HG02642 (cell line): ENCODE results near the gene LSM8.
"Not testable (repeated sequence)": the region's sequence is repeated elsewhere in the genome, so short reads cannot be mapped to it uniquely, and the experiment has no call there.

Source experiments
- ATAC-seq: cut with Tn5 transposase; IDR thresholded peaks from one replicate; pipeline ENCODE4 v1.9.1; 2021; ENCODE audit warnings: mild to moderate bottlenecking; ENCODE audit not compliant: unreplicated experiment, poor library complexity

The LSM8 gene

DNA sequence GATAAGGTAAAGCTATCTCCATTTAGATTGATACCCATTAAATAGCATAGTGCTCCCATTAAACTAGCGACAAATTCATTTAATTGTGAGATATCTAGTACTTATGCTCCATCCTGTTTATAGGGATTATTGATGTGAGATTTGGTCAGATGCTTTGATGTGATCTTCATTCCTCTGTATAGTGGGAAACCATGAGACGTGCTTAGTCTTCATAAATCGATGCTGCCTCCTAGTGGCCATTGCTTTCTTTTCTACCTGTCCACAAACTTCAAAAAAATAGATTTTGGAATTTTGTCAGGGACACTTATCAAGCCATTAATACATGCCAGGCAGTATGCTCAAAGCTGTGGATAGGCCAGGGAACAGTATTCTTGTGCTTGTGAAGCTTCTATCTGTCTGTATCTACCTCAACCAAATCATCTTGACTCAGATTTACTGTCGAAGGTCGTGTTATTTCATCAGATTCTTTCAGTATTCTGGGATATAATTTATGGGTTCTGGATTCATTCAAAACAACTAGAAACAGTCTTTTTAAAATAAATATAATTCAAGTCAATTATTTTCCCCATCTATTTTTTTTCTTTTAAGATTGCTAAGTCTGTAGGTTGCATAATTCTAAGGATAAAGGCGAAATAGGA, 12.0 kb downstream of the LSM8 start:
- ATAC-seq = peak; percentile 83

DNA sequence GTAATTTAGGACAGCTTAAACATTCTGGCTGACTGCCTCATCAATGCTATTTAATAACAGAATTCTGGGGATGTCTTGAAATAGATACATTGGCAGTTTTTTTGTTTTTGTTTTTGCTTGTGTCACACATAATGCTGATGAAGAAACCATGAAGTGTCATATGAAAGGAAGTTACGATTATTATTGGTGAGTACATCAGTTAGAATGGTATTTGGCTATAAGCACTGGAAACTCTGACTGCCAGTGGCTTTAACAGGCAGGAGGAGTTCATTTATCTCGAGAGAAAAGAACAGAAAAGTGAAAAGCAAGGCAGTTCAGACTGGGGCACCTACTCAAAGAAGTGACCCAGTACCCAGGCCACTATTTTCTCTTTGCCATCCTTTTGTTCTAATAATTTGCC, 18.1 kb downstream of the LSM8 start:
- ATAC-seq = no peak

DNA sequence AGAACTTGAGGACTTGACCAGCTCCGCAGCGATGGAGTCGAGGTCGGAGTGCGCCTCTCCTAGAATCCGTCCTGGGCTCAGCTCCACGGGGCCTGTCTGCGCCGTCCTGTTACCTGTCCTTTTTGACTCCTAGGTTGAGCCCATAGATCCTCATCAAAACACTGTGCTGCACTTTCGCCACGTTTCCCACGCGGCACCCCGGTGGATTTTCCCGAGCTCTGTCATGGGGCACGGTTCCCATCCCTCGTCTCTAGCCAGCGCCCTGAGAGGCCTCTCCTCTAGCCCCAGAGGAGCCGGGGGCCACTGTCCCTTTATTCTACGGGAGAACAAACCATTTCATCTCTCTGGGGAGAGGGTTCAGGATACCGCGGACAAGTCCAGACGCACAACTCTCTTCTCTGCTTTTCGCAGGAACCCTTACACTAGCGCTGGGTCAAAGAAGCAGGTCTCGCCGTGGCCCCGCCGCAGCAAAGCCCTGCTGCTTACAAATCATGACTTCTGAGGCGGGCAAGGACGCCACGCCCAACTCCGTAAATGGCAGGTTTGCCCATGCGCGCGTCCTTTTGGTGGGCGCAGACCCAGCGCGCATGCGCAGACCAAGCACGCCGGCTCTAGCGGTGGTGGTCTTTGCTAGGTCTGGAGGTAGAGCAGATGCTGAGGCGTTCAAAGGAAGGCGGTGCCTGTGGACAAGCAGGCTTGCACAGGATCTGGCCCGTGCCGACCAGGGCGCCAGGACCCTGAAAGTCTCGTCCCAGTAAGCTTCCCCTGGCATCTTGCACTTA, 30.3 kb downstream of the LSM8 start:
- peak; percentile 98 for ATAC-seq

DNA sequence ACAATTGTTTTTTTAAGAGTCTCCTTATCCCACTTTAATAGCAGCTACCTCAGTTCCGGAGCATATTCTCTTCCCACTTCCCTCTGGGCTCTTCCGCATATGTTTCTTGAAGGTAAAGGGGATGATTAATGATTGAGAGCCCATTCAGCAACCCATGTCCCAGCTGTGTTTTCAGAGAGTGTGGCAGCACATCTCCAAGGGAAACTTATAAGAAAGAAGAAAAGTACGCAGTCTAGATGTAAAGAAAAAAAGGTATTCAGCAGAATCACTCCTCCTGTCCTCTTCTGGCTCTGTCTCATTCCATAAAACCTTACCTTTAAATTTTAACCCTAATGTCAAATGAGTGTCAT, 30.8 kb downstream of the LSM8 start:
- ATAC-seq = no peak

DNA sequence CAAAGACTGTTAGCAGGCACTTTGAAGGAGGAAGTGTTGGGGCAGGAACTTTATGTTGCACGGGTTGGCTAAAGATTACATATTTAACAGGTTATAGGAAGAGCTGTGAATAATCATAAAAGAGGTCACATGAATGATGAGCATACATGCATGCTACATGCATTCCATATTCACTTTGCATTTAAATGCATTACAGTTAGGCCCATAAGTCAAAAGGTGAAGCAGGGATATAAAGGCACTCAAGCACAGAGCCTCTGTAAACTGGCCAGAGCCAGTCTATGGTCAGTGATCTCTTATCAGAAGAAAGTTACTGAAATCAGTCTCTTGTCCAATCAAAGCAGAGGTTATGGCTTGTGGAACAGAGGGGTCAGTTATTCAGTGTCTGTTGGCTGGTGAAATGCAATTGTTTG, 33.3 kb downstream of the LSM8 start:
- no peak for ATAC-seq

DNA sequence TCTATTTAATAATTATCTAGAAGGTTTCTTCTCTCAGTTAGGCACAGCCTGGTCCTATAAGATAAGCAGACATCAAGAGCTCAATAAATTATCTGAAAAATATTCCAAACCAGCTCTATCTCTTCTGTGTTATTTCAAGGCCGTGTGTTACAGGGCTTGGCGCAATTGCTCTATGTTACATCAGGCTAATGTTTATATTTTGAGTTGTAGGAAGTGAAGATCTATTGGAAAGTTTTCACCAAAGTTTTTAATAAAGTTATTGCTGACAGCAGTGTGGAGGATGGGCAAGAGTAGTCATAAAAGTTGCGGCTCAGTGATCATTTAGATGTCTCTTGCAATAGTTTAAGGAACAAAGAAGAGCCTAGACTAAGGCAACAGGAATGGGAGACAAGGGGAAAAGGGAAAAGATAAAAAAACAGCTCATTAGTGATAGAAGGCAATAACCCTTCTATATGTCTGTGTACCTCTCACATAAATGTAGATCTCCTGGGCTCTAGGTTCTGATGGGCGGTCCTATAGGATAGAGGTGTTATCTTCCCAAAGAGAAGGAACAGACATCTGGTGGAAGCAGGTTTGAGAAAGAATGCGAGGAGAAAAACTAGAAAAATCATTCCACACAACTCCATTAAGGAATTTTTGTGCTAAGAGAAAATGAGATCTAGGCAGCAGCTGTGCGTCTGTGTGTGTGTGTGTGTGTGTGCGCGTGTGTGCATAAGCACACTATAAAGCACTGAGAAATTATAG, 34.6 kb downstream of the LSM8 start:
- no peak for ATAC-seq

DNA sequence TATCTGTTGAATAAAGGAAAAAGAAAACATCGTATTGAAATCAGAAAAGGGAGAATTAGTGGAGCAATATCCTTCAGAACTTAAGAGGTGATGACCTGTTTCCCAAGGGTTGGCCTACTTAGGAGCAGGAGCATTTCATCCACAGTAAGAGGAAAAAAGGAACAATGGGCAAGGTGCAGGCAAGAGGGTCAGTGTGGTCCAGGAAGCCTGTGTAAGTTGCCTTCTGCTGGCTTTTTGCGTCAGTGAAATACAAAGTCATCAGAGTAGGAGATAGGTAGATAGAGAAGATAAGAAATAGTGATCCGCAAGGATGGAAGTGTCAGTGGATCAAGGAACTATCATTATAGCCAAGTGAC, 35.2 kb downstream of the LSM8 start:
- no peak for ATAC-seq

DNA sequence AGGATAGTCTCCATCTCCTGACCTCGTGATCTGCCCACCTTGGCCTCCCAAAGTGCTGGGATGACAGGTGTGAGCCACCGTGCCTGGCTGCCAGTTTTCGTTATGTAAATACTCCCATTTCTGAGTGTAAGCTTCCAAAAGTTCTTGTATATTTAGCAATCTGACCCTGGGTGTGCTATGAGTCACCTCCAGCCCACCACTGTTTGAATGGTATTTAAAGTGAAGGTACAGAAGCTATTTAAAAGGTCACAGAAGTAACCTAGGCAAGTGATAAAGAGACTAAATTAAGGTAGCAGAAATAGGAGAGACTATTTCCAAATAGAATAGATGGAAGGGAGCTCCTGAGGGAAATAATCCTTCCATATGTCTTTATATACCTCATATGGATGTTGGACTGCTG, 36.6 kb downstream of the LSM8 start:
- no peak for ATAC-seq

DNA sequence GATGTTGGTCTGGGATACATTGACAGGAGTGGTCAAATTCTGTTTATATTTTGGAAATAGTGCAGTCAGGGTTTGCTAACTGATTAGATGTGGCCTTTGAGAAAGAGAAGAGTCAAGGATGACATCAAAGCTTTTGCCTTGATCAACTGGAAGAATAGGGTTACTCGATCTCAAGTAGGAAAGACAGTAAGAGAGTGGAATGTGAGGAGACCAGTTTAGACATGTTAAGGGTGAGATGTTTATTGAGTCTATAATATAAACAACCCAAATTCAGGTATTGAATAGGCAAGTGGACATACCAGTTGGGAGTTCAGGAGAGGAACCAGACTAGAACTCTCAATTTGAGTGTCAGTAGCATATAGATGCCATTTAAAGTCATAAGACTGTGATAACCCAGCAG, 38.6 kb downstream of the LSM8 start:
- ATAC-seq = no peak

DNA sequence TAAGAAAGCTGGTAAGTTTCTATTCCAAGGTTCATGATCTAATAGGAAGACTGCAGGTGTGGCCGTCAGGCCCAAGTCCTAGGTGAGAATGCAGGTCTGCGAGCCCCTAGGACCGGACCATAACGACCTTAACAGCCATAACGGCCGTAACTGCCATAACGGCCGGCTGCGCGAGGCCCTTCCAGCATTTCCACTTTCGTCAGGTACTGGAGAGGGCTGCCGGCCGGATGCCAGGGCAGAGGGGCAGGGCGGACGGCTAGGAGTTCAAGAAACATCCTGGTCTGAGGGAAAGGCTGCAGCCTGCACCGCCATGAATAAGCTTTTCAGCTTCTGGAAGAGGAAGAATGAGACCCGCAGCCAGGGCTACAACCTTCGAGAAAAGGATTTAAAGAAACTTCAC, 40.6 kb downstream of the LSM8 start, which contains the start of gene ANKRD7:
Gene ANKRD7 (plus strand): TSS at position 184 of the 400 bp plus-strand sequence. CDS start 127 bp downstream, at position 311.
- ATAC-seq = no peak

DNA sequence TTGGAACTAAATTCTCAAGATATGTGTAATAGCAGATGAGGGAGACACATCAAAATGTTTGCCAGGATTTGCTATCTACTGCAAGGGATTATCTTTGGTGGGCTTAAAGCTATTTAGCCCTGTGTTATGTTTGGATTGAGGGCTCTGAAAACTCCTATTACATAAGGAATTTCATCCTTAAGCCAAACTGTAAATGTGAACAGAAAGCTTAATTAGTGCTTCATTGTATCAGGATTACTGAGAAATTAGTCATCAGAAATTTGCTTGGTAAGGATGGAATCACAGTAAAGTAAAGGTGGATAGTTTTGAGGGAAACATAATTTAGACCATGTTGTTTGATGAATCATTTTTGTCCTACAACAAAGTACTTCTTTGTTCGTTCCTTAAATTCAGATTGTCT, 48.9 kb downstream of the LSM8 start:
- no peak for ATAC-seq

DNA sequence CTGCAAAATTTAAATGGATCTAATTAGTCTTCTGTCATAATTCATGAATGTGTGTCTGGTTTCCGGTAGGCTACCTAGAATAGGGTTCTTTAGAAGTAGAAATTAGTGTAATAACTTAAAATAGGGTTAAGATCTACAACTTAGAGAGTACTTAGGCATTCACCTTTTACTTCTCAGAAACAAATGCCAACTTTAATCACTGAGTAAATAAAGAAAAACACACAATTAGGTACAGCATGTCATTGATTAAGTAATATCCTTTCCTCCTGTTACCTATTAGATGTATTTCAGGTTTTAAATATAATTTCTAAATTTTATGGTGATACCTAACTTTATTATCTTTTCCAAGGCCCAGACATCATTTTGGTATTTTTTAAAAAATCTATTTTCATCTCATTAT, 49.8 kb downstream of the LSM8 start:
- no peak for ATAC-seq

DNA sequence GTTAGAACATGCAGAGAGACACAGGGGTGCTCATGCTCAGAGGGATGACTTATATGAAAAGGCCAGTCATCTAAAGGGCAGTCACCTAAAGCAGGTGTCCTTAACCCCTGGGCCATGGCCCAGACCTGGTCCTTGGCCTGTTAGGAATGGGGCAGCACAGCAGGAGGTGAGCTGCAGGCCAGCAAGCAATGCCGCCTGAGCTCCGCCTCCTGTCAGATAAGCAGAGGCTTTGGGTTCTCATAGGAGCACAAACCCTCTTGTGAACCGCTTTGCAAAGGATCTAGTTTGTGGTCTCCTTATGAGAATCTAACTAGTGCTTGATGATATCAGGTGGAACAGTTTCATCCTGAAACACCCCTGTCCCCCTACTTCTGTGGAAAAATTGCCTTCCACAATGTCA, 55.0 kb downstream of the LSM8 start:
- no peak for ATAC-seq

DNA sequence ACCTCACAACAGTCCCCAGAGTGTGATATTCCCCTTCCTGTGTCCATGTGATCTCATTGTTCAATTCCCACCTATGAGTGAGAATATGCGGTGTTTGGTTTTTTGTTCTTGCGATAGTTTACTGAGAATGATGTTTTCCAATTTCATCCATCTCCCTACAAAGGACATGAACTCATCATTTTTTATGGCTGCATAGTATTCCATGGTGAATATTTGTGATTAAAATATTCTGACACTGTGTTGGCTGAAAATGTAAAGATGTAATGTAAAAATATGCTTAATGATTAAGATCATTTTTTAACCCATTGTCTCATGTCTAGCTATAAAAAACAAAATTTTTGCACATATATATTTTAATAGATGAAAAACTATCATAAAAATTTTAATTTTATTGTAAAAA, 56.4 kb downstream of the LSM8 start:
- not testable (repeated sequence) for ATAC-seq
